Stimulated activated CD8-positive, alpha-beta memory T cell treated with anti-CD3 and anti-CD28 coated beads, Interleukin-12 subunit alpha, Interleukin-12 subunit beta, amount 100 ng/mL, for 24 hours (primary cell): ENCODE measurements around the gene DTX3.
"Not testable (repeated sequence)": the region's sequence is repeated elsewhere in the genome, so short reads cannot be mapped to it uniquely, and the experiment has no call there.

Experiments used
- DNase-seq: peaks from one replicate; pipeline ENCODE4 v3.0.0-alpha.2; 2020; ENCODE audit errors: extremely low read depth

The DTX3 gene

GRCh38 chr12:57606821-57607220 lies 2.2 kb downstream of the DTX3 start:
- DNase-seq, result no peak

GRCh38 chr12:57607958-57608663 lies 3.5 kb downstream of the DTX3 start:
- DNase-seq, result no peak

GRCh38 chr12:57609101-57609780 lies 4.6 kb downstream of the DTX3 start:
- no peak for DNase-seq

DNA sequence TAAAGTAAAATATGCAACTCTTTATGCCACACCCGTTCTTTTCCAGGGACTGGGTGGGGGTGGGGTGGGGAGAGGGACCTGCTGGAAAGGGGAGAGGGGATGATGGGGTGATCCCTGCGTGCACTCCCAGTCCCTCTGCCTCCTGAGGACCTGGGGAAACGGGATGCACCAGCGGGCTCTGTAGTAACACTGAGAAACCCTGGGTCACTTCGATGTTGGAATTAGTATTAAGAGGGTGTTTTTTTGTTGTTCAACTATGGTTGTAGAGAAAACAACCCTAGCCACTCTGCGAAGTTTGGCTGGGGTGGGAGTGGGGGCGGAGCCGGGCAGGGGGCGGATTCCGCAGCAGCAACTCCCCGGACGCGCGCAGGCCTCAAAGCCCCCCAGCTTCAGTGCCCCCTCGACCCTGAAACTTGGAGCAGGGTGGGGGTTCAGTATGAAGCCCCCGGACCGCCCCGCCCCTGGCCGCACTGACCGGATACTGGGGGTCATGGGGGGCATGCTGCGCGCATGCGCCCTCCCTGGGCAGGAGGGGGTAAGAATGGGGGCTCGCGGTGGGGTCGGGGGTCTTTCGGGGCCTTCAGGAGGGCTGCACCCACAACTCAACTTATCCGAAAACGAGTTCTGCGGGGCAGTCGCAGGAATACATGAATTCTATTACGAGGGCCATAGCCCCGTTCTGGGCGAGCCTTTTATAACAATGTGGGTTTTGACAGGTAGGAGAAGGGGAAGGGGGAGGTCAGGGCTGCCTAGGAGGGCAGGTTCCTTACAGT lies 5.3 kb downstream of the DTX3 start:
- DNase-seq, result no peak

- DNase-seq, result no peak
These were observed 6.0 kb downstream of the DTX3 start for GRCh38 chr12:57610554-57611107.

DNA sequence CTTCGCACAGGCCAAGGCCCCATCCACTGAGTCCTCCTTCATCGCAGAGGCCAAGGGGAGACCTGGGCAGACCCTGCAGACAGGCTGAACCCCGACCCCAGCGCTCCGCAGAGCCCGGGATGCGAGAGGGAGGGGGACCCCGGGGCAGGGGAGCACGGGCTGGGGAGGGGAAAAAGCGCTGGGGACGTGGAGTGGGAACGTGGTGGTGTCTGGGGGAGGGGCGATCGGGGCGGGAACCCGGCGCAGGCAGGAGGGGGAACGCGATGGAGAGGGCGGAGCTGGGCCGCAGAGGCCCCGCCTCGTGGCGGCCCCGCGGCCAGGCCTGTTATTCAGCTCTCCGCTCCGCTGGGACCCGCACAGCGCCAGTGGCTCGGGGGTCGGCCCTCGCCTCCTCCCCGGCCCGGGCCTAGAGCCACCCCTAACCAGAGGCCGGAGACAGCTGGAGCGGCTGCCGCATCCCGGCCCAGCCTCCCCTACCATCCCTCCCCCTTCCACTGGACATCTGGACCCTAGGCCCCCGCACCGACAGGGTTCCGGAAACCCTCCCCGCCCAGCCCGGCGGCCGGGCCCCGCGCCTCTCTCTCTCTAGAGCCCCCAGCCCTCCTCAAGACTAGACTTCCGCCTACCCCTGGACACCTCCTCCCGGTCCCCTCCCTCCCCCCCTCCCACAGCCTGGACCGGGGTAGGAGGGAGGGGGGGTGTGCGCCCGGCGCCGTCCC lies 6.6 kb downstream of the DTX3 start, which contains the start of gene ARHGEF25:
TSS of gene ARHGEF25 (plus strand) at position 328 of the 719 bp plus-strand sequence. CDS start 460 bp downstream, outside the sequence.
- no peak for DNase-seq

- no peak for DNase-seq
These were observed 7.4 kb downstream of the DTX3 start for GRCh38 chr12:57611827-57612710.

DNA sequence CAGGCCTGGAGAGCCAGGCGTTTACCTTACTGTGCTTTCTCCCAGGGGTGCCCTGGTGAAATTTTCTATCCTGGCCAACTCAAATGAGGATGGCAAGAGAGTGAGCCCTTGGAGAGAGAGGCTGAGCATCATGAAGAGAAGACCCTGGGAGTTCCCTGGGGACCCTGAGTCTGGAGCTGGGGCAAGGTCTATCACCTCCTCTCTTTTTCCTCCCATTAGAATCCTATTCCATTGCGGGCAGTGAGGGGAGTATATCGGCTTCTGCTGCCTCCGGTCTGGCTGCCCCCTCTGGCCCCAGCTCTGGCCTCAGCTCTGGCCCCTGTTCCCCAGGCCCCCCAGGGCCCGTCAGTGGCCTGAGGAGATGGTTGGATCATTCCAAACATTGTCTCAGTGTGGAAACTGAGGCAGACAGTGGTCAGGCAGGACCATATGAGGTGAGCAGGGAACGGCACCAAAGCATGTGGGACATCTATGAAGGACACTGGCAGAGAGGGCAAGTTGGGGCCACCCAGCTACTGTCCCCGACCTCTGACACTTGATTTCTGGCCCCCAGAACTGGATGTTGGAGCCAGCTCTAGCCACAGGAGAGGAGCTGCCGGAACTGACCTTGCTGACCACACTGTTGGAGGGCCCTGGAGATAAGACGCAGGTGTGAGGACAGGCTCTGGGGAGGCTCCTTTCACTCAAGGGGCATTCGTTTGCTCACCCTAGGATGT lies 8.2 kb downstream of the DTX3 start:
- no peak for DNase-seq

- DNase-seq, result no peak
These were observed 8.9 kb downstream of the DTX3 start for GRCh38 chr12:57613427-57614109.

DNA sequence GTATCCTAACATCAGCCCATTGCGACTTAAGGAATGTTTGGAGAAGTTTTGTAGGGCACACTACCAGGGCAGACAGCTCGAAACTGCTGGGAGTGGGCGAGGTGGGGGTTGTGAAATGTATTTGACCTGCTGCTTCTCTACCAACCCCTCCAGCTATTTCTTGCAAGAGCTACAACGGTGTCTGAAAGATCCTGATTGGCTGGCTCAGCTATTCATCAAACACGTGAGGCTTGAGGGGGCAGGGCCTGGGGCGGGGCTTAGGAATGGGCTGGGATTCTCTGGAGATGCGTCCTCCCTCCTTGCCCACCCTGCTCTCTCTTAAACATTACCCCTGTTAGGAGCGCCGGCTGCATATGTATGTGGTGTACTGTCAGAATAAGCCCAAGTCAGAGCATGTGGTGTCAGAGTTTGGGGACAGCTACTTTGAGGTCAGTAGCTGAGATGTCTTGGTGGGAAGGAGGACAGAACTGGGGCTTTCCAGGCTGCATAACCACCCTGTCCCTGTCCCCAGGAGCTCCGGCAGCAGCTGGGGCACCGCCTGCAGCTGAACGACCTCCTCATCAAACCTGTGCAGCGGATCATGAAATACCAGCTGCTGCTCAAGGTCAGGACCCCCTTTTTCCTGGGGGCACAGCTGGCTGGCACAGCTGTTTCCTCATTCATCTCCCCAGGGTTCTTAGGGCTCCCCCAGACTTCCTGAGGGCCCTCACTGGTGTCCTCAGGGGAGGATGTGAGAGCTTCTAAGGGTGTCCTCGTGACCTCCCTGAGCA lies 9.7 kb downstream of the DTX3 start:
- DNase-seq, result no peak

DNA sequence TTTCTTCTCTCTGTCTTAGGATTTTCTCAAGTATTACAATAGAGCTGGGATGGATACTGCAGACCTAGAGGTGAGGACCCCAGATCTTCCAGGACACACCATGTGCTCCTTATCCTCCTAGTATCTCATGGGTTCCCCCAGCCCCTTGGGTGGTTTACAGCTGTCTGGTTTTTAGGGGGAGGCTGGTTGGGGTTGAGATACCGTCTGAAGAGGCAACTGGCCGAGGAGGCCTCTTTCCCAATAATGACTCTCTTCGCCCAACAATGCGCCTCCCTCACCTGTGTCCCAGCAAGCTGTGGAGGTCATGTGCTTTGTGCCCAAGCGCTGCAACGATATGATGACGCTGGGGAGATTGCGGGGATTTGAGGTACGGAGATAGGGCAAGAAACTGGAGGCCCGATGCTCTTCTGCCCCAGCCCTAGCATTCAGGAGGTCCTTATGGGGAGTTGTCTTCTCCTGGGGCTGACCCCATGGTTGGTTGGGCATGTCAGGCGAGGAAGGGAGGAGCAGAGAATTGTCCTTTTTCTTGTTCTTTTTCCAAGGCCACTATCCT lies 10.4 kb downstream of the DTX3 start:
- DNase-seq, result no peak

- no peak for DNase-seq
These were observed 11.0 kb downstream of the DTX3 start for GRCh38 chr12:57615637-57616036.

DNA sequence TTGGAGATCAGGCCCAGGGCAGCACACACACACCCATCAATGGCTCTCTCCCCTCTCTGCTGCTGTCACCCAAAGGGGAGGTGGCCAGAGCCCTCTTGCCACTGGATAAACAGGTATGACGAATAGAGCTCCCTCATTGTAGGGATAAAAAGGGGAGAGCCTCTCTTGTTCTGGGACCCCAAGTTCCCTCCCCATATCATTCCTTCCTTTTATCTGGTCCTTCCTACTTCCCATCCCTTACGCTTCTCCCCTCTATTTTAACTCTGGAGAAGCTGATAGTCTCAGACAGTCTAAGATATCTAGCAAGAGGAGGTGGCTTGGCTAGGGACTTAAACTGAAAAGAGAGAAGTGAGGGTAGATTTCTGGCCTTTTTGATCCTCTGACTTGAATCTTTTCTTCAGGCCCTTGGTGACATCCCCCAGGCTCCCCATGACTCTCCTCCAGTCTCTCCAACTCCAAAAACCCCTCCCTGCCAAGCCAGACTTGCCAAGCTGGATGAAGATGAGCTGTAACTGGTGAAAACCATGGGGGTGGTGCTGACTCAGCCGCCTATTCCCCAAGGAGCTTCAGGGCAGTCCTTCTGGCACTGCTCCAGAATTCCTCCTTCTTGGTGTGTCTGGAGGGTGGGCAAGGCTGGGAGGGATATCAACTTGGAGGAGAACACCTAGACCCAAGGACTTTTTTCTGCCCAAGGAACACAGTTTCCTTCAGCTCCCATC lies 11.9 kb downstream of the DTX3 start:
- no peak for DNase-seq

- DNase-seq, result no peak
These were observed 13.3 kb downstream of the DTX3 start for GRCh38 chr12:57617942-57618341.

DNA sequence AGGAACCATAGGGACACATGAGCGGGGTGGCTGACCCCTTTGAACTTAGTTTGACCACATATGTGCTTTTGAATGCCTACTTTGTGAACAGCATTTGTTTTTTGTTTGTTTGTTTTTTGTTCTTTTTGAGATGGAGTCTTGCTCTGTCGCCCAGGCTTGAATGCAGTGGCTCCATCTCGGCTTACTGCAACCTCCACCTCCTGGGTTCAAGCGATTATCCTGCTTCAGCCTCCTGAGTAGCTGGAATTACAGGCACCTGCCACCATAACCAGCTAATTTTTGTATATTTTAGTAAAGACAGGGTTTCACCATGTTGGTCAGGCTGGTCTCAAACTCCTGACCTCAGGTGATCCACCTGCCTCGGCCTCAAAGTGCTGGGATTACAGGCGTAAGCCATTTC lies 13.8 kb downstream of the DTX3 start:
- not testable (repeated sequence) for DNase-seq

GRCh38 chr12:57618966-57619433 lies 14.4 kb downstream of the DTX3 start:
- DNase-seq, result no peak

- no peak for DNase-seq
These were observed 15.0 kb downstream of the DTX3 start for GRCh38 chr12:57619434-57620244.
